A549 treated with AZD2906 at 1 μM for 4 hours (cell line): ENCODE measurements around the gene TERB2. TPM values are rescaled to one million over a fixed set of nuclear protein-coding genes. Genes with fewer than 3 reads are reported as not detected.

Experiments used
- total RNA-seq: library from RNA; stranded (reverse); fragments of 200-300 nt; extraction: Qiagen RNA extraction; gene quantifications from 5 replicates; pipeline ENCODE4 v1.2.3, GENCODE V29; 2022

Gene TERB2, protein sequence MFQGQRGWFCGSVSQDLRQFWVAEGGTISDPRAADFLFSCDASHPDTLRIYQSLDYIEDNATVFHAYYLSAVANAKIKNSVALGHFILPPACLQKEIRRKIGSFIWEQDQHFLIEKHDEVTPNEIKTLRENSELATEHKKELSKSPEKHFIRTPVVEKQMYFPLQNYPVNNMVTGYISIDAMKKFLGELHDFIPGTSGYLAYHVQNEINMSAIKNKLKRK
- total RNA-seq, result not detected in 5 replicates

DNA sequence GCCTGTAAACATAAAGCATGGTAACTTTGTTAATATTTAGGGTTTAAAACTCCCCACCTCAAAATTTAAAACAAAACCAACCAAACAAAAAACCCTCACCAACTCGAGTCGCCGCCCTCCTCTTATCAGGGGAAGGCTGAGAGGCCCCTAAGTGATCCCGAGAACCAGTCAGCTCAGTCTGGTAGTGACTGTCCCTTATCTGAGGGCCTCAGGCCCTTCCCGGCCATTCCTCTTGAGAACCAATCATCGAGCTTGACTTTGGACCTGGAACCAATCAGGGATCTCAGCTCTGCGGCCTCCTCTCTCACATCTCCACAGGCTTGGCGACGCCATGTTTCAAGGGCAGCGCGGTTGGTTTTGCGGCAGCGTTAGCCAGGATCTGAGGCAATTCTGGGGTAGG lies at the start of gene TERB2:
Gene TERB2 (plus strand): TSS at position 300 of the 400 bp plus-strand sequence. CDS start 32 bp downstream, at position 332.

GRCh38 chr15:45022871-45023658 lies 66.6 kb downstream of the TERB2 start, which contains the start of gene SORD:
SORD (plus strand) TSS chr15:45023195; CDS start chr15:45023284, 89 bp downstream.

Other genes starting within 250 kb of the TERB2 start
- 0.03 to 0.14 TPM (median 0.08 TPM) in 4 of 5 replicates, not detected in the other for gene PATL2, start 245.4 kb upstream of the TERB2 start, total RNA-seq
- 398 to 512 TPM (median 412 TPM) in 5 replicates for gene B2M, start 245.2 kb upstream of the TERB2 start, total RNA-seq
- gene TRIM69, start 220.2 kb upstream of the TERB2 start, total RNA-seq, result 2.8 to 5.8 TPM (median 4.5 TPM) in 5 replicates
- gene SORD, start 66.5 kb downstream of the TERB2 start, total RNA-seq, result 28.5 to 35.5 TPM (median 31.3 TPM) in 5 replicates
- 0.03 to 0.05 TPM (median 0.03 TPM) in 5 replicates for gene DUOX2, start 157.5 kb downstream of the TERB2 start, total RNA-seq
- gene DUOXA2, start 157.6 kb downstream of the TERB2 start, total RNA-seq, result not detected in 5 replicates
- 0.06 to 0.30 TPM (median 0.09 TPM) in 5 replicates for gene DUOXA1, start 173.2 kb downstream of the TERB2 start, total RNA-seq
- 0.05 TPM in 3 of 5 replicates, not detected in the others for gene DUOX1, start 173.3 kb downstream of the TERB2 start, total RNA-seq
- 0.36 to 0.75 TPM (median 0.53 TPM) in 5 replicates for gene SHF, start 231.3 kb downstream of the TERB2 start, total RNA-seq